Inflammatory macrophage treated with lipopolysaccharide for 4 hours (primary cell): ENCODE results near the gene METTL16.
"Not testable (repeated sequence)": the region's sequence is repeated elsewhere in the genome, so short reads cannot be mapped to it uniquely, and the experiment has no call there.

Source experiments
- DNase-seq: peaks from one replicate; pipeline ENCODE4 v3.0.0-alpha.2; 2020

The METTL16 gene

DNA sequence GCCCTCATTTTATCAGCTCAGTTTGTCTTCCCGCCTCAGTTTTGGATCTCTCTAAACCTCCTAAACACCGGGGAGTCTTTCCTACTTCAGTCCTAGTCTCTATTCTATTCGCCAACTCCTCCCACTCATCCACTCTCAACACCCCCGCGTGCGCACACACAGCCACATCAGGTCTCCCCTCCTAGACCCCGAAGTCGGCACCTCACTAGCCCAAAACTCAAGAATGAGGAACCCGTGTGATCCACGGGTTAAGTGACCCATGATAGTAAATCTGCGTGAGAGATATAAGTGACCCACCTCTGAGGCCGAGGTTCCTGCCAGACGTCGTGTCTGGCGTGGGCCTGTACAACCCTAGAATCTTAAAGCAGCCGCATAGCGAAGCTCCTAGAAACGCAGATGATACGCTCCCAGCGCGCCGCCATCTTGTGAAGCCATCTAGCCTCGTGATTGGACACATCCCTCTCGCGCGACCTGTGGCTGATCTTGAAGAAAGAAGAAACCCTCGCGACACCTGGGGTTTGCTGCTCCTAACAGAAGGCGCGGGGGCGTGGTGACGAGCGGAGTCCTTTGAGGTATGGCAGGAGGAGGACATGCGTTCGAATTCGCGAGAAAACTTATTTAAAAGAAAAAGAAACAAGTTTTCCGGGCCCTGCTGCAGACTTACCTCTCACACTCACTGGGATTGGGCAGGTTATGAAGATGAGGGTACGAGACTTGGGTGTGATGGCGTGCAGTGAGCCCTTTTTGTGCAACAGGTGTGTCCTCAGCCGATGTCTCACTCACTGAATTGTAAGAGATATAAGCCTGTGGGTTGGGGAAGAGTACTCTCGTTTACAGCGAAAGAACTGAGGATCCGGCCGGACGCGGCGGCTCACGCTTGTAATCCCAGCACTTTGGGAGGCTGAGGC lies at the start of gene METTL16:
Gene METTL16, minus strand, starts transcription at position 427 of the 908 bp plus-strand sequence. CDS start 9,557 bp downstream, outside the sequence.
- DNase-seq = peak; percentile 99

- no peak for DNase-seq
Measured at GRCh38 chr17:2560658-2561057, 49.0 kb upstream of the METTL16 start.

GRCh38 chr17:2551928-2552327 lies 40.2 kb upstream of the METTL16 start:
- DNase-seq = no peak

DNA sequence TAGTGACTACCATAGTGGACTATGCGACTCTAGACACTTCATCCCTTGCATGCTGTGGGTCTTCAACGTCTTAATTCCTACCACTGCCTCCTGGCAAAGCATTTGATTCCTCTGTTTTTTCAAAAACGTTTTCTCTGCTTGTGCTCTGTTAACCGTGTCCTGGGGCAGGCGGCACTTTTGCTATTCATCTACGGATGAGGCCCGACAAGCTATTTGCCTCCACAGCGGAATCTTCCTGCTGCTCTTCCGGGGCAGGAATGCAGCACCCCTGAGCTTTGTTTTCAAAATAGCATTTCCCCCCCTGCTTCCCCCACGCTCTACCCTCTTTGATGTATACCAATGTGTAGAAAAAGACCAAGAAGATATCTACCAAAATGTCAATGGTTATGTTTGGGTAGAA lies 39.8 kb upstream of the METTL16 start:
- no peak for DNase-seq

DNA sequence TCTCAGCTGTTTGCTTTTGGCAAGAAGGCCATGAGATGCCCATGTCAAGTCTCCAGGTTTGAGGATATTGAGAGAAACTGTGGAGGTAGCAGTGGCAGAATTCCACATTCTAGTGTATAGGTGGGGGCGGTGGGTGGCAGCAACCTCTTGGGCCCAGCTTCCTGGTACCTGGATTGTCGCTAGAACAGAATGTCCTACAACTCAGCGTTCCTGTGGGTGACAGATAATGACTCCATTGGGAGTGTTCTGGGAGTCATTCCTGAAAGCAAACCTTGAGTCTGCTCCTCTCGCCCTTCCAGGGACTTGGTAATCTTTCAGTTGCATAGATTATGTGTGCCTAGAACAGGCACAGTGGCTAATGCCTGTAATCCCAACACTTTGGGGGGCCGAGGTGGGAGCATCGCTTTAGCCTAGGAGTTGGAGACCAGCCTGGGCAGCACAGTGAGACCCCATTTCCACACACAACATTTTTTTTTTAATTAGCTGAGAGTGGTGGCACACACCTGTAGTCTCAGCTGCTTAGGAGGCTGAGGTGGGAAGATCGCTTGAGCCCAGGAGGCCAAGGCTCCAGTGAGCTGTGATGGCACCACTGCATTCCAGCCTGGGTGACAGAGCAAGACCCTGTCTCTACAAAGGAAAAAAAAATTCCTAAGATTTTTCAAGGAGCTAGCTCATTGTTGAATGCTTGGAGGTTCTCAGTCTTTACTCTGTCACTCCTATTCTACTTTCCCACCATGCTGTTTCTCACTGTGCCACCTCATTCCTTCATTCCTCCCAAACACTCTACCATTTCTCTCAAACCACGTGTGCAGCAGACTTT lies 37.9 kb upstream of the METTL16 start:
- DNase-seq = no peak

GRCh38 chr17:2548026-2548425 lies 36.3 kb upstream of the METTL16 start:
- DNase-seq = not testable (repeated sequence)

DNA sequence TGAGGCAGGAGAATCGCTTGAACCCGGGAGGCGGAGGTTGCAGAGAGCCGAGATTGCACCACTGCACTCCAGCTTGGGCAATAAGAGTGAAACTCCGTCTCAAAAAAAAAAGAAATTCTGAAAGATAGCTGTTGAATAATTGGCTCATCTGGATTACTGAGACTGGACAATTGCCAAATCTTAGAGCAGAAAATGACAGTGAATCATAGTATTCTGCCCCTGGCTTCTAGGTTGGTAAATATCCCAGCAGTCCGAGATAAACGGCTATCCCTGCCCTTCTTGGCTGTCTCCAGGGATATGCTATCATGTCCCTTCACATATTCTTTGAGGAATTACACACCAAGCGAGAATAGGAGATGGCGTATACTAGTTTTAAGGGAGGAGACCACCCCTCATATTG lies 35.5 kb upstream of the METTL16 start:
- DNase-seq = peak; percentile 58

DNA sequence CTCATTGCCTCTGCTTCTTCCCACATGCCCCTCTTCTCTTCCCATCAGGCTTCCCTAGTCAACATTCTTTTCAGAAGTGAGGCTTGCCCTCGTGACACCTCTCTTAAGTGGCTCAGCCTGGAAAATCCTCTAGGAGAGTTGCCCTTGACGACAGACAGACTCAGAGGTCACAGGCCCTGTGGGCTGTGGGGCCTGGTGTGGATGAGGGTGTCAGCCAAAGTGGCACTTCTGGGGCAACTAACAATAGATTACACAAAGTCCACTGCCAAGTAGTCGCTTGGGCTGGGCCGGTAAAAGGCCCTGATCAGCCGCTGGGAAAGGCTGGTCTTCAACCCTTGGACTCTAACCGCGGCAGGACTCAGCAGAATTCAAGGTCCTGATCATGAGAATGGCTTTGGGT lies 33.7 kb upstream of the METTL16 start:
- DNase-seq = no peak

DNA sequence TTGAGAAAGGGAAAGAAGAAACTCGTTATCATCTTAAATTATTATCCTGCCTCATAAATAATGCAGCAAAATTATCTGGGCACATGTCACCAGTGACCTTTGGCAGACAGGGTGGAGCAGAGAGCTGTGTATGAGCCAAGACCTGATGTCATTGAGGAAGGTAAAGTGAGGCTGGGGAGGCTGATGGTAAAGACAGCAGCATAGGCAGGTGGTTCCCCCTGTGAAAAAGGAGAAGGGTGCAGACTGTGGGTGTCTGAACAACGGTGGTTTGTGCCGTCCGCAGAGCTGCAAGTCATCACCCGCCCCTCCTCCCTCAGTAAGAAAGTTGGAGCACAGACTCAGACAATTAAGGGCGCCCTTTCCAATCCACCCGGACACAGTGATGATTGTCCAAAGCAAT lies 30.8 kb upstream of the METTL16 start:
- DNase-seq = peak; percentile 39

DNA sequence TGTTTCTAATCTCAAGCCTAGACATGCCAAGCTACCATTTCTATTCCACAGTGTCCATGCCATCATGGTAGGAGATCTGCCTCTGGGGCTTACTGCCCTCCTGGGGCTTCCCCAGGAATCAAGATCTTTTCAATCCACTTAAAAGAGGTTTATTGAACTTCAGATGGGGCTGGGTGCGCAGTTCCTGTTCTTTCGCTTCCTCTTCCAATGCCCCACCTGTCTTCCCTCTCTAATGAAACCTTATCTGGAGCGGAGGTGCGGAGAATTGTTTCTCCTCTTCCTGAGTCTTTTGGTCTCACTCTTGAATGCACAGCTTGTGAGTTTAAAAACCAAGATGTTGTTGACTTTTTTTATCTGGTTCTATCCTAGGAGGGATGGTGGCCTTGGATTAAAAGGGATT lies 30.4 kb upstream of the METTL16 start:
- no peak for DNase-seq

DNA sequence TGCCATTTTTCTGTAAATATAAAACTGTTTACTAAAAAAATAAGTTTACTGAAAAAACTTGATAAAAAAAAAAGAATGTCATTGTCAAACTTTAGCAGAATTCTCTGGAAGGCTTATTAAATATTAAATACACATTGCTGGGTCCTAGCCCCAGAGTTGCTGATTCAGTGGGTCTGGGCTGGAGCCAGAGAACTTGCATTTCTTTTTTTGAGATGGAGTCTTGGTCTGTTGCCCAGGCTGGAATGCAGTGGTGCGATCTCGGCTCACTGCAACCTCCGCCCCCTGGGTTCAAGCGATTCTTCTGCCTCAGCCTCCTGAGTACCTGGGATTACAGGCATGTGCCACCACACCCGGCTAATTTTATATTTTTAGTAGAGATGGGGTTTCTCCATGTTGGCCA lies 25.9 kb upstream of the METTL16 start:
- DNase-seq = not testable (repeated sequence)

DNA sequence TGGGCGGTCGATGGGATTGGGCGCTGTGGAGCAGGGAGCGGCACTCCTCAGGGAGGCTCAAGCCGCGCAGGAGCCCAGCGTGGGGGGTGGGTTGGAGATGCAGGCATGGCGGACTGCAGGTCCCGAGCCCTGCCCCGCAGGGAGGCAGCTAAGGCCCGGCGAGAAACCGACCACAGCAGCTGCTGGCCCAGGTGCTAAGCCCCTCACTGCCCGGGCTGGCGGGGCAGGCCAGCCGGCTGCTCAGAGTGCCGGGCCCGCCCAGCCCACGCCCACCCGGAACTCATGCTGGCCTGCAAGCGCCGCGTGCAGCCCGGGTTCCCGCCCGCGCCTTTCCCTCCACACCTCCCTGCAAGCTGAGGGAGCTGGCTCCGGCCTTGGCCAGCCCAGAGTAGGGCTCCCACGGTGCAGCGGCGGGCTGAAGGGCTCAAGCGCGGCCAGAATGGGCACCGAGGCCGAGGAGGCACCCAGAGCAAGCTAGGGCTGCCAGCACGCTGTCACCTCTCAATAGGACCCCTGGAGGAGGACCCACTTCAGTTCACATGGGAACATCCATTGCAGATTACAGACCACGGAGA lies 20.5 kb upstream of the METTL16 start:
- no peak for DNase-seq

- DNase-seq = not testable (repeated sequence)
Measured at GRCh38 chr17:2531243-2531954, 19.7 kb upstream of the METTL16 start.

- not testable (repeated sequence) for DNase-seq
Measured at GRCh38 chr17:2521775-2522410, 10.2 kb upstream of the METTL16 start.

DNA sequence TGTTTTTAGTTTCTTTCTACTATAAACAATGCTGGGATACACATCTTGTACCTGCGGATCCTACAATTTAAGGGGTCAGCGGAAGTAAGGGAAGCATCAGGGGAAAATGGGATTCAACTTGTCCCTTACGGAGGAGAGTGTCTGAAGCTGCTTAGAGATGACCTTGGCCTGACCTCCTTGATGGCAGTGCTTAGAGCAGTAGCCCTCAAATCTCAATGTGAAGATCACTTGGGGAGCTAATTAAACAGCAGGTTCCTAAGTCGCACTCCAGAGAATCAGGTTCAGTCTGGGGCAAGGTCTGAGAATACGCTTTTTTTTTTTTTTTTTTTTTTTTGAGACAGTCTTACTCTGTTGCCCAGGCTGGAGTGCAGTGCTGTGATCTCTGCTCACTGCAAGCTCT lies 9.6 kb upstream of the METTL16 start:
- DNase-seq = no peak

DNA sequence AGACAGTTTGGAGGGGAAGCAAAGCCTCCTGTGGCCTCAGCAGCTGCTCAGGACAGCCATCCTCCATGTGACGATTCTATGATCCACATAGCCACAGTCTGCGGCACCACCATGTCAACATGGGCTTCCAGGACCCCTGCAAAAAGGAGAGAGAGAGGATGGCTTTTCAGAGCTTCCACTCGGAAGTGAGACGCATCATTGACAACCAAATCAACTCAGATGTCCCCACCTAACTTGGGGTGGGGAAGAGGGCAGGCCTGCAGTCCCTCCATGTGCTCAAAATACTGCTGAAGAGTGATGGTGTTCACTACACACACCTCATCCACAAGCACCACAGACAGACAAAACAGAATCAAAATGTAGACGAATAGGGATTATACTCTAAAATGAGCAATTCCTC lies 5.9 kb upstream of the METTL16 start:
- no peak for DNase-seq

GRCh38 chr17:2511138-2511461 lies 588 bp downstream of the METTL16 start:
- DNase-seq = peak; percentile 19

- DNase-seq = no peak
Measured at GRCh38 chr17:2510559-2510958, 1.1 kb downstream of the METTL16 start.

DNA sequence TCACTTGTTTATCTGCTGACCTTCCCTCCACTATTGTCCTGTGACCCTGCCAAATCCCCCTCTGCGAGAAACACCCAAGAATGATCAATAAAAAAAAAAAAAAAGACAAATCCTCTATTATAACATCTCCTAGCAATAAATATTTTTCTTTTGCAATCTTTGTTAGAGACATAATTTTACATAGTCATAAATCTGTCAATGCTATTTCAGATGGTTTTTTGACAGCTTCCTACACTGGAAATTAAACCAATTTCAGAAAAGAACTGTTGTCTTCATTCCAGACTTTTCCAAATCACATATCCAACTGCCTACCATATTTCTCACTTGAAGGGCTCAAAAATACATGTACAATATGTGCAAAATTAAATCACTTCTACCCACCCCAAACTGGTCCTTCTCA lies 3.7 kb downstream of the METTL16 start:
- DNase-seq = no peak

DNA sequence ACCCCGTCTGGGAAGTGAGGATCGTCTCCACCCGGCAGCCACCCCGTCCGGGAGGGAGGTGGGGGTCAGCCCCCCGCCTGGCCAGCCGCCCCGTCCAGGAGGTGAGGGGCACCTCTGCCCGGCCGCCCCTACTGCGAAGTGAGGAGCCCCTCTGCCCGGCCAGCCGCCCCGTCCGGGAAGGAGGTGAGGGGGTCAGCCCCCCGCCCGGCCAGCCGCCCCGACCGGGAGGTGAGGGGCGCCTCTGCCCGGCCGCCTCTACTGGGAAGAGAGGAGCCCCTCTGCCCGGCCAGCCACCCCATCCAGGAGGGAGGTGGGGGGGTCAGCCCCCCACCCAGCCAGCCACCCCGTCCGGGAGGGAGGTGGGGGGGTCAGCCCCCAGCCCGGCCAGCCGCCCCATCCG lies 4.7 kb downstream of the METTL16 start:
- DNase-seq = not testable (repeated sequence)

DNA sequence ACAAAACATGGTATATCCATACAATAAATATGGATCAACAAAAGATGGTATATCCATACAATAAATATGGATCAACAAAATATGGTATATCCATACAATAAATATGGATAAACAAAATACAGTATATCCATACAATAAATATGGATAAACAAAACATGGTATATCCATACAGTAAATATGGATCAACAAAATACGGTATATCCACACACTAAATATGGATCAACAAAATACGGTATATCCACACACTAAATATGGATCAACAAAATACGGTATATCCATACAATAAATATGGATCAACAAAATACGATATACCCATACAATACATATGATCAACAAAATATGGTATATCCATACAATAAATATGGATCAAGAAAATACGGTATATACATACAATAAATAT lies 8.1 kb downstream of the METTL16 start:
- DNase-seq = no peak

- DNase-seq = no peak
Measured at GRCh38 chr17:2502871-2503580, 8.7 kb downstream of the METTL16 start.
